ENCODE results near the gene MAP3K19. TPM values are rescaled to one million over a fixed set of nuclear protein-coding genes. Genes with fewer than 3 reads are reported as not detected.

Gene MAP3K19
- total RNA-seq, 1 donor from 2014 or later: not detected

DNA sequence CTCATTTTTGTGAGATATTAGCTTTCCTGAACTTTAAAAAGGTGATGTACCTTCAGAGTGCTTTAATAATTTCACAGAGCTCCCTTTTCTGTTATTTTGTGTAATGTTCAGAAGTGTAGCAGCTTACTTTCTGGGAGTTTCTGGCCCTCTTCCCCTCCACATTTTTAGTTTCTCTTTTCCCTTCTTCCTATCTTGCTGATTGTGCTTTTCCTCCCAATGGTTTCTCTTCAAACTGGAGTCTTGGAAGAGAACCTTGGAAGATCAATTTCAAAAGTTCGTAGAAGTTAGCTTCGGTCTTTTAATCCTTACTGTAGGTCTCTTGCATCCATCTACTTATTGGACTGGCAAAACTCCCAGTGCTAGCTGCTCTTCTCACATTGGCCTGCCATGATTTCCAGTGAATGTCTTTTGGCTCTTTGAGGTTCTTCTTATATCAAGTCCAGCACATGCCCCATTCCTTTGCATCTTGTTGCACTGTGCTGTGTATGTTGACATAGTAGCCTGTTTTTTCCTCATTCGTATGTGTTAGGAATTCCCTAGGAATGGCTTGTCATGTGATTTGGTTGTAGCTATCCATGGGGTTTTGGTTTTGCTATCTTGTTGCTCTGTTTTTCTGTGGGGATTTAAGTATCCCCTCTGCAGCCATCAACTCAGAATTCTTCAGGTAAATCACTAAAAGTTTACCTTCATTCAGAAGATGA, 120.9 kb downstream of the MAP3K19 start:
- peaks cover 46% of the 10 kb centered on the region for H3K4me1 Mint-ChIP-seq (ENCODE audit: unreplicated experiment)
- H3K36me3 Mint-ChIP-seq (ENCODE audit: unreplicated experiment): peaks cover 2% of the 10 kb centered on the region
- DNase-seq (ENCODE audit: extremely low spot score, unreplicated experiment): no peak
- no peaks in the 10 kb centered on the region for H3K27me3 Mint-ChIP-seq (ENCODE audit: unreplicated experiment)
- H3K9me3 Mint-ChIP-seq (ENCODE audit: unreplicated experiment): no peaks in the 10 kb centered on the region
- no peak overlapping the region for H3K4me3 Mint-ChIP-seq (ENCODE audit: unreplicated experiment)
- peak overlapping the region; percentile 80 for H3K27ac Mint-ChIP-seq (ENCODE audit: unreplicated experiment)
- TF ChIP-seq, protein P1, sequence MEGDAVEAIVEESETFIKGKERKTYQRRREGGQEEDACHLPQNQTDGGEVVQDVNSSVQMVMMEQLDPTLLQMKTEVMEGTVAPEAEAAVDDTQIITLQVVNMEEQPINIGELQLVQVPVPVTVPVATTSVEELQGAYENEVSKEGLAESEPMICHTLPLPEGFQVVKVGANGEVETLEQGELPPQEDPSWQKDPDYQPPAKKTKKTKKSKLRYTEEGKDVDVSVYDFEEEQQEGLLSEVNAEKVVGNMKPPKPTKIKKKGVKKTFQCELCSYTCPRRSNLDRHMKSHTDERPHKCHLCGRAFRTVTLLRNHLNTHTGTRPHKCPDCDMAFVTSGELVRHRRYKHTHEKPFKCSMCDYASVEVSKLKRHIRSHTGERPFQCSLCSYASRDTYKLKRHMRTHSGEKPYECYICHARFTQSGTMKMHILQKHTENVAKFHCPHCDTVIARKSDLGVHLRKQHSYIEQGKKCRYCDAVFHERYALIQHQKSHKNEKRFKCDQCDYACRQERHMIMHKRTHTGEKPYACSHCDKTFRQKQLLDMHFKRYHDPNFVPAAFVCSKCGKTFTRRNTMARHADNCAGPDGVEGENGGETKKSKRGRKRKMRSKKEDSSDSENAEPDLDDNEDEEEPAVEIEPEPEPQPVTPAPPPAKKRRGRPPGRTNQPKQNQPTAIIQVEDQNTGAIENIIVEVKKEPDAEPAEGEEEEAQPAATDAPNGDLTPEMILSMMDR (IDR thresholded peaks at IDR 0.05): no peak

DNA sequence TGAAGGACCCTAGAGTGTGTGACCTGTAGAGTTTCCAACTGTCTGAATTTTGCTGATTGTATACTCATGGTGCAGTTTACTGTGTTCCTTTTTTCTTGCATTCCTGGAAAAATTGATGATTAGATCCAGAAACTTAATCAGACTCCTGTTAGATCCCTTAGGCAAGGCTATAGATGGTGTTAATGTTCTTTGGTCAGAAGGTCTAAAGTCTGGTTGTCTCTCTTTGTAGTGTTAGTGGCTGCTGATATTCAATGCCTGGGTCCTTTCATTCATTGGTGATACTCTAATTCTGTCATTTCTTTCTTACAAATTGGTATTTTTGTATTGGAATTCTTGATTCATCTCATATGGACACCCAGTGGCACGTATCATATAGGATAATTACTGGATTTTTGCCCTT, 122.3 kb downstream of the MAP3K19 start:
- no peaks in the 10 kb centered on the region for H3K27me3 Mint-ChIP-seq (ENCODE audit: unreplicated experiment)
- no peak for DNase-seq (ENCODE audit: extremely low spot score, unreplicated experiment)
- no peak overlapping the region for H3K4me3 Mint-ChIP-seq (ENCODE audit: unreplicated experiment)
- TF ChIP-seq, protein P1 (IDR thresholded peaks at IDR 0.05): no peak
- H3K4me1 Mint-ChIP-seq (ENCODE audit: unreplicated experiment): peaks cover 54% of the 10 kb centered on the region
- no peak overlapping the region for H3K27ac Mint-ChIP-seq (ENCODE audit: unreplicated experiment)
- peaks cover 2% of the 10 kb centered on the region for H3K36me3 Mint-ChIP-seq (ENCODE audit: unreplicated experiment)
- H3K9me3 Mint-ChIP-seq (ENCODE audit: unreplicated experiment): no peaks in the 10 kb centered on the region

DNA sequence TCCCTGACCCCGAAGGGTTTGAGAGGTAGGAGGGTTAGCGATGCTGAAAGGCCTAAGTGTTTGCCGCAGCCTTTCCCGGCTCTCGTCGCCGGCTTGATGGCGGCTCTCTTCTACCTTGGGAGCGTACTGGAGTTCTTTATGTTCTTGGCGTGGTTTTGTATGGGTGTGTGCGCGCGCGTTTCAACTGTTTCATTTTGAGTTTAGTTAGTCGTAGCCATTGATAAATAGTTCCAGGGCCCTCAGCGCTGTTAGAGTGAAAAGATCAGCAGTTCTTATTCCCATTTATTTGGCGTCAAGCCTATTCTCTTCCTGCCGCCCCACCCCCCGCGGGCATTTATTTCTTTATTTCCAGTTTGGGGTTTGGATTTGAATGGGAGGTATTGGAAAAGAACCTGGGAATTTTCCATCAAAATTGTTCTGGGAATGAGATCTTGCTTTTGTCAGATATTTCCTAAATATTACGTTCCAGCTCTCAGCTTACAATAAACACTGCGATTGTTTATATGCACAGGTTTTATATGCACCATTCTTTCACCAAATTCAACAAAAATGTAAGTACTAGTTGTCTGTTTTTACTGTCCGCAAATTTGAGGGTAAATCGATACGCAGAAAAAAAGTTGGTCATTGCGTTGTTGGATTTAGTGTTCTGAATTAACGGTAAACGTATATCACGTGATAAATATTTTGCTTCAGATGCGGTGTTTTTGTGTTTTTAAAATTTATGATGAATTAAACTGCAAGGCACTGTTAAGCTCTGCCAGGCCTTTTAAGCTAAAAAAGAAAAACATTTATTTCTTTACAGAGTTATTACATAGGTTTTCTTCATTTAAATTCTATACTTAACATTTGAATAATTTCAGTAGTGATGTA, 127.7 kb downstream of the MAP3K19 start:
- peaks cover 1% of the 10 kb centered on the region for H3K27me3 Mint-ChIP-seq (ENCODE audit: unreplicated experiment)
- H3K4me3 Mint-ChIP-seq (ENCODE audit: unreplicated experiment): peak overlapping the region; percentile 96

DNA sequence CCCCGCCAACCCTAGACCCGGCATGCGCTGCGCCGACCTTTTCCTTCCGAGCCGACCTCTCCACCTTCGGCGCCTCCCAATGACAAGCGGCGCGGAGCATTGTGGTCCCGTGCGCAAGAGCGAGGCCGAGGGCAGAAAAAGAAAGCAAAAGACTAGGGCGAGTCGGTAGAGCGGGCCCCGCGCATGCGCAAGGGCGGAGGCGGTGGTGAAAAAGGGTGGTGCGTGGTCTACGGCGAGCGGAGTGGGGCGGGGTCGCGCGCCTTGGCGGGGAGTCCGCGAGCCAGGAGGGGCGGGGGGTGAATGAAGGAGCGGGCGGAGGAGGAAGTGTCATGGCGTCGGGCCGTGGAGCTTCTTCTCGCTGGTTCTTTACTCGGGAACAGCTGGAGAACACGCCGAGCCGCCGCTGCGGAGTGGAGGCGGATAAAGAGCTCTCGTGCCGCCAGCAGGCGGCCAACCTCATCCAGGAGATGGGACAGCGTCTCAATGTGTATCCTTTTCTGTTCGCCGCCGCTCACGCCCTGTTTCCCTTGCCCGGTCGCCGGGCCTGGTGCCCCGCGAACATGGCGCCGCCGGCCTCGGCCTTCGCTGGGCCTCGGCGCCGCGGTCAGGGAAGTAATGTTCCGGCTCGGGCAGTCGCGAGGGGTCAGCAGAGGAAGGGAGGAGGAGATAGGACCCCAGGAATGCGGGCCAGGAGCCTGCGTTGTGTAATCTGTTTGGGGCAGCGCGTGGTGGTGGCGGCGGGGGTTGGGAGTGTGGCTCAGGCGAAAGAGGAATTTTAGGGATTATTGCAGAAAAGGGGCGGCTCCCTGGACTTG, 128.5 kb downstream of the MAP3K19 start, which contains the start of gene CCNT2:
Gene CCNT2 (plus strand): TSS at position 297 of the 815 bp plus-strand sequence. CDS start 33 bp downstream, at position 330.
- TF ChIP-seq, protein P1 (IDR thresholded peaks at IDR 0.05): no peak
- Mint-ChIP-seq H3K27ac (ENCODE audit: unreplicated experiment) (peak within 1 kb of the TSS; percentile 98), H3K36me3 (ENCODE audit: unreplicated experiment) (no peaks in the 10 kb centered on the region), H3K9me3 (ENCODE audit: unreplicated experiment) (peaks cover 10% of the 10 kb centered on the region), H3K4me3 (ENCODE audit: unreplicated experiment) (peak within 1 kb of the TSS; percentile 96), H3K27me3 (ENCODE audit: unreplicated experiment) (peaks cover 5% of the 10 kb centered on the region), H3K4me1 (ENCODE audit: unreplicated experiment) (peaks cover 38% of the 10 kb centered on the region)
- peak; percentile 100 for DNase-seq (ENCODE audit: extremely low spot score, unreplicated experiment)

More for the DNA sequence above, 127.7 kb downstream of the MAP3K19 start:
- Mint-ChIP-seq H3K36me3 (ENCODE audit: unreplicated experiment) (no peaks in the 10 kb centered on the region), H3K27ac (ENCODE audit: unreplicated experiment) (peak overlapping the region; percentile 98), H3K4me1 (ENCODE audit: unreplicated experiment) (peaks cover 38% of the 10 kb centered on the region), H3K9me3 (ENCODE audit: unreplicated experiment) (peaks cover 2% of the 10 kb centered on the region)
- DNase-seq (ENCODE audit: extremely low spot score, unreplicated experiment): no peak
- TF ChIP-seq, protein P1 (IDR thresholded peaks at IDR 0.05): no peak

All from osteocyte (in vitro differentiated cells).